HEK293 (cell line): ENCODE results near the gene HCRTR2.
"Not testable (repeated sequence)": the region's sequence is repeated elsewhere in the genome, so short reads cannot be mapped to it uniquely, and the experiment has no call there.

Experiments
- CTCF ChIA-PET: fragments of 350-600 bp; formaldehyde crosslinking; extraction: SDS; loops from one replicate; lab custom pipeline; 2021; ENCODE audit warnings: antibody characterized with exemption; lab: Yijun Ruan, JAX
- POLR2A ChIA-PET: fragments of 300-600 bp; formaldehyde crosslinking; extraction: SDS; loops from one replicate; lab custom pipeline; 2020; ENCODE audit warnings: antibody characterized with exemption, inconsistent platforms; lab: Yijun Ruan, JAX
- H3K27ac ChIP-seq: fragments of 200-500 bp; sonication (Bioruptor generic); 2 replicates; pipeline ENCODE4 v1.5.1; 2014; ENCODE audit warnings: low read depth, low read length, control low read depth, inconsistent platforms; ENCODE audit errors: extremely low read depth
- H3K36me3 ChIP-seq, 2 experiments: fragments of 200-500 bp in 1 of 2; sonication (Bioruptor generic) in 1 of 2; 1 replicate in 1 of 2; 2 replicates in 1 of 2; pipeline ENCODE4 v1.5.1; 2014 to 2017; ENCODE audit warnings: inconsistent platforms in 2 of 2, low read length in 2 of 2; ENCODE audit not compliant: control insufficient read depth in 2 of 2, insufficient read depth in 1 of 2
- H3K4me1 ChIP-seq: fragments of 200-500 bp; sonication (Bioruptor generic); 2 replicates; pipeline ENCODE4 v1.5.1; 2014; ENCODE audit warnings: mild to moderate bottlenecking, low read length, inconsistent platforms; ENCODE audit not compliant: control insufficient read depth, insufficient read depth
- H3K4me3 ChIP-seq: 2 replicates; pipeline ENCODE4 v1.5.1; 2011; ENCODE audit warnings: low read depth, mild to moderate bottlenecking, control low read depth, low read length, moderate library complexity
- H3K9me3 ChIP-seq: fragments of 200-500 bp; sonication (Bioruptor generic); 2 replicates; pipeline ENCODE4 v1.5.1; 2014; ENCODE audit warnings: low read depth, low read length, inconsistent platforms; ENCODE audit not compliant: control insufficient read depth, insufficient read depth
- OVOL3 ChIP-seq: fragments of 450-650 bp; formaldehyde crosslinking; IDR thresholded peaks from 2 replicates; pipeline ENCODE4 v1.5.1; 2016; ENCODE audit warnings: missing biosample characterization, missing genetic modification characterization
- PRDM1 ChIP-seq: fragments of 450-650 bp; formaldehyde crosslinking; IDR thresholded peaks from 2 replicates; pipeline ENCODE4; 2016; ENCODE audit warnings: missing biosample characterization, missing genetic modification characterization
- SCRT1 ChIP-seq: fragments of 450-650 bp; formaldehyde crosslinking; IDR thresholded peaks from 2 replicates; pipeline ENCODE4 v1.5.1; 2016; ENCODE audit warnings: missing biosample characterization, missing genetic modification characterization, borderline replicate concordance
- TCF7L2 ChIP-seq: IDR thresholded peaks from 2 replicates; pipeline ENCODE4 v1.6.1; 2011; ENCODE audit warnings: low read depth, mild to moderate bottlenecking, inconsistent platforms, low read length, moderate library complexity, borderline replicate concordance
- ZBTB17 ChIP-seq: fragments of 450-650 bp; formaldehyde crosslinking; IDR thresholded peaks from 2 replicates; pipeline ENCODE4 v1.5.1; 2016; ENCODE audit warnings: missing biosample characterization, missing genetic modification characterization
- ZNF223 ChIP-seq: fragments of 450-650 bp; formaldehyde crosslinking; IDR thresholded peaks from 2 replicates; pipeline ENCODE4 v1.5.1; 2016; ENCODE audit warnings: missing biosample characterization, missing genetic modification characterization
- ZNF274 ChIP-seq, 2 experiments: fragments of 200-500 bp in 1 of 2; fragments of 450-650 bp in 1 of 2; sonication (Bioruptor generic) in 1 of 2; formaldehyde crosslinking in 1 of 2; IDR thresholded peaks; 2 replicates each; pipeline versions ENCODE4 v1.5.1 to v1.6.1; 2014 to 2016; ENCODE audit warnings: borderline replicate concordance in 1 of 2, inconsistent platforms in 1 of 2, low read length in 1 of 2, missing biosample characterization in 1 of 2, missing genetic modification characterization in 1 of 2
- ZNF416 ChIP-seq: fragments of 450-650 bp; formaldehyde crosslinking; IDR thresholded peaks from 2 replicates; pipeline ENCODE4 v1.5.1; 2016; ENCODE audit warnings: missing biosample characterization, missing genetic modification characterization
- ZNF560 ChIP-seq: fragments of 450-650 bp; formaldehyde crosslinking; IDR thresholded peaks from 2 replicates; pipeline ENCODE4 v1.5.1; 2017; ENCODE audit warnings: missing biosample characterization, missing genetic modification characterization, borderline replicate concordance
- ZNF670 ChIP-seq: fragments of 450-650 bp; formaldehyde crosslinking; IDR thresholded peaks from 2 replicates; pipeline ENCODE4 v1.5.1; 2016; ENCODE audit warnings: missing biosample characterization, missing genetic modification characterization, low read depth
- TF ChIP-seq, protein P1 (sequence below): fragments of 450-650 bp; formaldehyde crosslinking; IDR thresholded peaks from 2 replicates; pipeline ENCODE4 v1.5.1; 2016; ENCODE audit warnings: missing biosample characterization, missing genetic modification characterization
- TF ChIP-seq, protein P2 (sequence below): fragments of 450-650 bp; IDR thresholded peaks from 2 replicates; pipeline ENCODE4 v1.5.1; 2018; ENCODE audit warnings: missing biosample characterization, mild to moderate bottlenecking, missing genetic modification characterization

The HCRTR2 gene

DNA sequence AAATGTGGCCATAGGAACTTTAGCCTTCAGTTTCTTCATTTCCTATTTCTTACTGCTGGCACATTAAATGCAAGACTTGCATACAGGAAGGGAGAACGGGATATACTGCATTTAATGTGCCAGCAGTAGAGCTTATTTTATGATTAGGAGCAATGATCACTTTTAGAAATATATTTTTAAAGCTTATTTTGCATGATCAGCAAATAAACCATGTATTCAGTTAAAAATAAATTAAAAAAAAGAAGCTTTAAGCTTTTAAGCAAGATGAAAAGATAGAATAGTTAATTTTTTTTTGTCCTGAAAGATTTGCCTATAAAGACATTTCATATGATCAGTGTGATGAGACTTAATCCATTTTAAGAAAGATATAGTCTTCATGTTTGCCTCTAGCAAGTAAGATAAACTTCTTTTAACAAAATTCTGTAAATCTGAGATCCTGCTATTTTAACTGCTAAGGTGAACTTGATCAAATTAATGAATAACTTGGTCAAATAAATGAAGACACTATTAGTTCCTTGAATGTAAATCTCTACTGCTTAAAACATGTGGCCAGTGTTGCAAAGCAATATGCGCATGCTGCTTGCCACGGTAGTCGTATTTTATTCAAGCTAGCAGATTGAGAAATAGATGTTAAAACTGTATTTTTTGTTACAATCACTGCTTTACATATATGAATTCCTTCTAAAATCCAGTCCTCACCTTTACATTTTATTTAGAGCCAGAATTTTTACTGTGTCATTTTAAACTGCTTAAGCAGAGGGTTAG lies 36.2 kb upstream of the HCRTR2 start (continued):
- TF ChIP-seq ZBTB17 (tag by site-specific recombination), result no peak
- TF ChIP-seq, protein P1, sequence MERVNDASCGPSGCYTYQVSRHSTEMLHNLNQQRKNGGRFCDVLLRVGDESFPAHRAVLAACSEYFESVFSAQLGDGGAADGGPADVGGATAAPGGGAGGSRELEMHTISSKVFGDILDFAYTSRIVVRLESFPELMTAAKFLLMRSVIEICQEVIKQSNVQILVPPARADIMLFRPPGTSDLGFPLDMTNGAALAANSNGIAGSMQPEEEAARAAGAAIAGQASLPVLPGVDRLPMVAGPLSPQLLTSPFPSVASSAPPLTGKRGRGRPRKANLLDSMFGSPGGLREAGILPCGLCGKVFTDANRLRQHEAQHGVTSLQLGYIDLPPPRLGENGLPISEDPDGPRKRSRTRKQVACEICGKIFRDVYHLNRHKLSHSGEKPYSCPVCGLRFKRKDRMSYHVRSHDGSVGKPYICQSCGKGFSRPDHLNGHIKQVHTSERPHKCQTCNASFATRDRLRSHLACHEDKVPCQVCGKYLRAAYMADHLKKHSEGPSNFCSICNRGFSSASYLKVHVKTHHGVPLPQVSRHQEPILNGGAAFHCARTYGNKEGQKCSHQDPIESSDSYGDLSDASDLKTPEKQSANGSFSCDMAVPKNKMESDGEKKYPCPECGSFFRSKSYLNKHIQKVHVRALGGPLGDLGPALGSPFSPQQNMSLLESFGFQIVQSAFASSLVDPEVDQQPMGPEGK (tag by site-specific recombination), result no peak
- no peak for TF ChIP-seq ZNF670
- no peak for TF ChIP-seq TCF7L2
- TF ChIP-seq, protein P2, sequence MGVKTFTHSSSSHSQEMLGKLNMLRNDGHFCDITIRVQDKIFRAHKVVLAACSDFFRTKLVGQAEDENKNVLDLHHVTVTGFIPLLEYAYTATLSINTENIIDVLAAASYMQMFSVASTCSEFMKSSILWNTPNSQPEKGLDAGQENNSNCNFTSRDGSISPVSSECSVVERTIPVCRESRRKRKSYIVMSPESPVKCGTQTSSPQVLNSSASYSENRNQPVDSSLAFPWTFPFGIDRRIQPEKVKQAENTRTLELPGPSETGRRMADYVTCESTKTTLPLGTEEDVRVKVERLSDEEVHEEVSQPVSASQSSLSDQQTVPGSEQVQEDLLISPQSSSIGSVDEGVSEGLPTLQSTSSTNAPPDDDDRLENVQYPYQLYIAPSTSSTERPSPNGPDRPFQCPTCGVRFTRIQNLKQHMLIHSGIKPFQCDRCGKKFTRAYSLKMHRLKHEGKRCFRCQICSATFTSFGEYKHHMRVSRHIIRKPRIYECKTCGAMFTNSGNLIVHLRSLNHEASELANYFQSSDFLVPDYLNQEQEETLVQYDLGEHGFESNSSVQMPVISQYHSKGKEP, result no peak
- no peak for TF ChIP-seq SCRT1 (tag by site-specific recombination)
- no peak for TF ChIP-seq ZNF274 (IDR thresholded peaks at IDR 0.05; ENCODE audit: low read length)
- TF ChIP-seq ZNF274 (tag by site-specific recombination; IDR thresholded peaks at IDR 0.05; ENCODE audit: borderline replicate concordance), result no peak
- no peak for TF ChIP-seq ZNF416 (tag by site-specific recombination)

DNA sequence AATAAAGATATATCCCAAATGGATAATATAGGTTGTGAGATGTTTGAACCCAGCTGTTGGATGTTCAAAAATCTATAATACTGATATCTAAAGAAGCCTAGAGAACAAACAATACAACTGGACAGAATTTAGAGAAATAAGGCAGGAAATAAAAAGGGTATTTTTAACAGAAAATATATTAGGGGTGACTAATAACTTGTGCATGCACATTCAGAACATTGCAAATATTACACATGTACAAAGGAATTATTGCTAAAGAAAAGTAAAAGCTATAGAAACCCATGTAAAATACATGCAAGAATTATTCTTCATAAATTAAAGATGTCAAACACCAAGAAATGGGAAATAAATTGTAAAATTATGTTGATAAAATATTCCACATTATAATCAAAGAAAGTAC lies 32.7 kb upstream of the HCRTR2 start:
- CTCF ChIA-PET, result interaction anchor here (0.6 kb wide), 1 partner anchor 12 kb away, joined by 3 read pairs; no protein-coding TSS in a partner anchor
- POLR2A ChIA-PET, result no interaction called here
- Histone ChIP-seq H3K27ac (no peak overlapping the region), H3K36me3 (no peaks in the 10 kb centered on the region), H3K4me3 (no peak overlapping the region), H3K4me1 (no peaks in the 10 kb centered on the region), H3K9me3 (no peaks in the 10 kb centered on the region)
- TF ChIP-seq, protein P2, result no peak
- TF ChIP-seq ZNF560 (tag by site-specific recombination), result no peak

DNA sequence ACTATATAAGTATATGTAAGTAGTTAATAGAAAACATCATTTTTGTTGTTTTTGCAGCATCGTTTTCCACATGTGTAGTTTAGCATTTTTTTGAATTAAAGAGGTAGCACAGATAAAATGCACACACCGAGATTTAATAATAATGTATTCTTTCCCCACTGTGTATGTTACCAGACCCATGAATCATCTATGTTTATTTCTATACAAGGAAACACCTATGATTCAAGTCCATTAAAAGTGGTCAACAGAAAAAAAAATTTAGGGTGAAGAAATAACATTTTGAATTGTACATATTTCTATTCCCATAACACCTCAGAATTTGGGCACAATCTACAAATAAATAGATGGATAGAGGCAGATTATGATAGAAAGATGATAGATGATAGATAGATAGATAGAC lies 31.7 kb upstream of the HCRTR2 start:
- no peak overlapping the region for H3K4me3 ChIP-seq
- ChIA-PET CTCF (no interaction called here), POLR2A (no interaction called here)
- no peak overlapping the region for H3K27ac ChIP-seq
- H3K9me3 ChIP-seq, result no peaks in the 10 kb centered on the region
- H3K36me3 ChIP-seq, result no peaks in the 10 kb centered on the region
- H3K4me1 ChIP-seq, result no peaks in the 10 kb centered on the region
- no peak for TF ChIP-seq PRDM1 (tag by site-specific recombination)

DNA sequence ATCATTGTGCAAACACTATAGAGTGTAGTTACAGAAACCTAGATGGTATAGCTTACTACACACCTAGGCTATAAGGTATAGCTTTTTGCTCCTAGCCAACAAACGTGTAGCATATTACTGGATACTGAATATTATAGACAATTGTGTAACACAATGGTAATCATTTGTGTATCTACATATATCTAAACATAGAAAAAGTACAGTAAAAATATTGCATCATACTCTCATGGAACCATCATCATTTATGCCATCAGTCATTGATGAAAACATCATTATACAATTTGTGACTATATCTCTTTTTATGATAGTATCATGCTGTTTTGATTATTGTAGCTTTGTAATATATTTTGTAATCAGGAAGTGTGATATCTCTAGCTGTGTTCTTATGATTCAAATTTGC lies 21.0 kb upstream of the HCRTR2 start:
- ChIA-PET CTCF (interaction anchor here (0.8 kb wide), 1 partner anchor 15 kb away, joined by 4 read pairs; no protein-coding TSS in a partner anchor), POLR2A (no interaction called here)
- no peak for TF ChIP-seq ZNF223 (tag by site-specific recombination)
- no peak for TF ChIP-seq OVOL3 (tag by site-specific recombination)
- no peak overlapping the region for H3K27ac ChIP-seq
- H3K4me1 ChIP-seq, result no peaks in the 10 kb centered on the region
- H3K4me3 ChIP-seq, result no peak overlapping the region
- no peaks in the 10 kb centered on the region for H3K9me3 ChIP-seq
- H3K36me3 ChIP-seq, result no peaks in the 10 kb centered on the region

DNA sequence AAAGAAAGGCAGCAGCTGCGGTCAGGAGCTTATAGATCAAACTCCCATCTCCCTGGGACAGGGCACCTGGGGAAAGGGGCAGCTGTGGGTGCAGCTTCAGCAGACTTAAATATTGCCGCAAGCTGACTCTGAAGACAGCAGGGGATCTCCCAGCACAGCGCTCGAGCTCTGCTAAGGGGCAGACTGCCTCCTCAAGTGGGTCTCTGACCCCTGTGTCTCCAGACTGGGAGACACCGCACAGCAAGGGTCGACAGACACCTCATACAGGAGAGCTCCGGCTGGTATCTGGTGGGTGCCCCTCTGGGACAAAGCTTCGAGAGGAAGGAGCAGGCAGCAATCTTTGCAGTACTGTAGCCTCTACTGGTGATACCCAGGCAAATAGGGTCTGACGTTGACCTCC lies 15.5 kb upstream of the HCRTR2 start:
- H3K4me3 ChIP-seq, POLR2A ChIA-PET, H3K9me3 ChIP-seq, CTCF ChIA-PET, H3K4me1 ChIP-seq, H3K36me3 ChIP-seq, H3K27ac ChIP-seq: not testable (repeated sequence)
